Muscle of leg (tissue), 16 donors: ENCODE measurements around the gene WDR41. TPM values are rescaled to one million over a fixed set of nuclear protein-coding genes. Genes with fewer than 3 reads are reported as not detected.
"Not testable (repeated sequence)": the region's sequence is repeated elsewhere in the genome, so short reads cannot be mapped to it uniquely, and the experiment has no call there.

Experiments
- DNase-seq: peaks from one replicate; pipeline ENCODE4 v3.0.0; 2013
- H3K27ac ChIP-seq: one replicate; pipeline ENCODE4 v1.5.1; 2013; ENCODE audit warnings: mild to moderate bottlenecking, low read length, control low read depth
- H3K27me3 ChIP-seq: one replicate; pipeline ENCODE4 v1.6.1; 2013; ENCODE audit warnings: low read length; ENCODE audit not compliant: control insufficient read depth, insufficient read depth
- H3K36me3 ChIP-seq: one replicate; pipeline ENCODE4 v1.6.1; 2013; ENCODE audit warnings: low read length; ENCODE audit not compliant: control insufficient read depth, insufficient read depth
- H3K4me1 ChIP-seq: one replicate; pipeline ENCODE4 v1.6.1; 2013; ENCODE audit warnings: low read length; ENCODE audit not compliant: control insufficient read depth, insufficient read depth
- H3K4me3 ChIP-seq: one replicate; pipeline ENCODE4 v1.5.1; 2013; ENCODE audit warnings: low read length, control low read depth
- H3K9me3 ChIP-seq: replicated peaks from 2 replicates; pipeline ENCODE4 v1.6.1; 2013; ENCODE audit warnings: low read depth, low read length; ENCODE audit not compliant: control insufficient read depth
- WGBS: methylation state at CpG from one replicate; pipeline ENCODE4 v1.1.5; 2013; ENCODE audit warnings: missing lambda C conversion rate; ENCODE audit not compliant: insufficient coverage; 5-methylcytosine and 5-hydroxymethylcytosine counted together
- long read RNA-seq, 11 donors: transcript quantifications; one replicate each; lab custom pipeline, GENCODE V29; 2026
- polyA plus RNA-seq, 8 donors: library from polyadenylated mRNA; unstranded; fragments of 120-200 nt; gene quantifications; one replicate each; pipeline versions ENCODE4 v1.2.1 to v1.2.3, GENCODE V29; 2013; ENCODE audit warnings: inconsistent platforms in 1 of 8, low replicate concordance in 1 of 8; ENCODE audit not compliant: insufficient read length in 8 of 8, insufficient read depth in 1 of 8
- total RNA-seq: library from RNA; stranded (reverse); fragments of 120-200 nt; gene quantifications from one replicate; pipeline ENCODE4 v1.2.4, GENCODE V29; 2013

The WDR41 gene, protein sequence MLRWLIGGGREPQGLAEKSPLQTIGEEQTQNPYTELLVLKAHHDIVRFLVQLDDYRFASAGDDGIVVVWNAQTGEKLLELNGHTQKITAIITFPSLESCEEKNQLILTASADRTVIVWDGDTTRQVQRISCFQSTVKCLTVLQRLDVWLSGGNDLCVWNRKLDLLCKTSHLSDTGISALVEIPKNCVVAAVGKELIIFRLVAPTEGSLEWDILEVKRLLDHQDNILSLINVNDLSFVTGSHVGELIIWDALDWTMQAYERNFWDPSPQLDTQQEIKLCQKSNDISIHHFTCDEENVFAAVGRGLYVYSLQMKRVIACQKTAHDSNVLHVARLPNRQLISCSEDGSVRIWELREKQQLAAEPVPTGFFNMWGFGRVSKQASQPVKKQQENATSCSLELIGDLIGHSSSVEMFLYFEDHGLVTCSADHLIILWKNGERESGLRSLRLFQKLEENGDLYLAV
- total RNA-seq = 60.2 TPM
- 10 to 100 TPM; 30.4 to 47.2 (median 40.5) TPM for polyA plus RNA-seq
- long read RNA-seq, donor 1, transcript WDR41-201 (13 exons, 3,958 nt) = major isoform, 9 of 9 reads
- long read RNA-seq, donor 1, partial matches to known transcripts = 0 of 9 reads
- long read RNA-seq, donor 1, other reads (novel, unspliced or antisense) = 0 of 9 reads
- long read RNA-seq, donor 2, partial matches to known transcripts = 0 of 1 reads
- long read RNA-seq, donor 2, other reads (novel, unspliced or antisense) = 0 of 1 reads
- long read RNA-seq, donor 3, transcript WDR41-201 (13 exons, 3,958 nt) = major isoform, 10 of 12 reads
- long read RNA-seq, donor 3, partial matches to known transcripts = 0 of 12 reads
- long read RNA-seq, donor 3, other reads (novel, unspliced or antisense) = 0 of 12 reads
- long read RNA-seq, donor 4, partial matches to known transcripts = 0 of 5 reads
- long read RNA-seq, donor 4, other reads (novel, unspliced or antisense) = 0 of 5 reads
- long read RNA-seq, donor 5, transcript WDR41-201 (13 exons, 3,958 nt) = major isoform, 20 of 29 reads
- long read RNA-seq, donor 5, partial matches to known transcripts = 7 of 29 reads
- long read RNA-seq, donor 5, other reads (novel, unspliced or antisense) = 0 of 29 reads
- long read RNA-seq, donor 6, transcript WDR41-201 (13 exons, 3,958 nt) = major isoform, 16 of 18 reads
- long read RNA-seq, donor 6, partial matches to known transcripts = 0 of 18 reads
- long read RNA-seq, donor 6, other reads (novel, unspliced or antisense) = 0 of 18 reads
- long read RNA-seq, donor 7, transcript WDR41-201 (13 exons, 3,958 nt) = major isoform, 7 of 13 reads
- long read RNA-seq, donor 7, partial matches to known transcripts = 6 of 13 reads
- long read RNA-seq, donor 7, other reads (novel, unspliced or antisense) = 0 of 13 reads
- long read RNA-seq, donor 8, partial matches to known transcripts = 0 of 4 reads
- long read RNA-seq, donor 8, other reads (novel, unspliced or antisense) = 0 of 4 reads
- long read RNA-seq, donor 9, transcript WDR41-201 (13 exons, 3,958 nt) = major isoform, 7 of 7 reads
- long read RNA-seq, donor 9, partial matches to known transcripts = 0 of 7 reads
- long read RNA-seq, donor 9, other reads (novel, unspliced or antisense) = 0 of 7 reads
- long read RNA-seq, donor 10, transcript WDR41-201 (13 exons, 3,958 nt) = major isoform, 10 of 15 reads
- long read RNA-seq, donor 10, partial matches to known transcripts = 5 of 15 reads
- long read RNA-seq, donor 10, other reads (novel, unspliced or antisense) = 0 of 15 reads
- long read RNA-seq, donor 11, transcript WDR41-201 (13 exons, 3,958 nt) = major isoform, 7 of 9 reads
- long read RNA-seq, donor 11, partial matches to known transcripts = 0 of 9 reads
- long read RNA-seq, donor 11, other reads (novel, unspliced or antisense) = 0 of 9 reads

DNA sequence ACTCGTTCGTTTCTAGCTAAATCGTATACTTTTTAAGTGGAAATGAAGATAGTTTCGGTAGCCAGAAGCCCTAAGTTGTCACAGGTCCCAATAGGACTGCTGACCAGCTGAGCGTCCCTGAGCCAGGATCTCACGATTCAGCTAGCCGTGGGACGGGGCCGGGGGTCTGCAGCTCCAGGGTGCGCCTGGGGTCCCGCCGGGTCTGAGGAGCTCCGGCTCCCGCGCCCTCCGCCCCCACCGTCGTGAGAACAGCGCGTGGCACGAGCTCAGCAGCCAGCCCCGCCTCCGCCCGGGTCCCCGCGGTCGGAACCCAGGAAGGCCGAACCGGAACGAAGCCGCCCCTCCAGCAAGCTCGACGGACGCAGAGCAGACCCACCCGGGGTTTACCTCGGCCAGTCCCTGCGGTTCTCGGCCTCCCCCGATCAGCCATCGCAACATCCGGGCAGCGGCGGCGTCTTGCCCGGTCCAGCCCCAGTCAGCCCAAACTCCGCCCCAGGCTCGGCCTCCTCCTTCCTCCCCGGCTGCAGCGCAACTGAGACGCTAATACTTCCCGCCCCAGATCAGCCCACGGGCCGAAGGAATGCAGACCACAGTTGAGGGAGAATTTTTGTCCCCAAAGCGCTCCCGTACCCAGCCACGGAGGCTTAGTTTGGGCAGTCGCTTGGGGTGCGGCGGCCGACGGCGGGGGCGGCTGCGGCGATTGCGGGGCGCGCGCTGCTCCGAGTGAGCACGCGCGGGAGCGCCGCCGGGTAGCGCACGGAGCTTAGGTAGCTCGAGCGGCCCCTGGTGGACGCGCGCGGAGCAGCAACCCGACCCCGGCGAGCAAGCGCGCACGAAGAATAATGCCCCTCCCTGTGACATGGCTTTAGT lies at the start of gene WDR41:
Gene WDR41 (minus strand): TSS at position 534 of the 870 bp plus-strand sequence. CDS start 96 bp downstream, at position 438.
- WGBS = under 1% methylated on average over 83 of the region's 90 CpGs
- Histone ChIP-seq H3K36me3 (peaks cover 4% of the 10 kb centered on the region), H3K4me3 (peak within 1 kb of the TSS; percentile 59), H3K27me3 (no peaks in the 10 kb centered on the region), H3K27ac (peak within 1 kb of the TSS; percentile 93), H3K4me1 (peaks cover 2% of the 10 kb centered on the region), H3K9me3 (no peaks in the 10 kb centered on the region)
- peak; percentile 99 for DNase-seq

DNA sequence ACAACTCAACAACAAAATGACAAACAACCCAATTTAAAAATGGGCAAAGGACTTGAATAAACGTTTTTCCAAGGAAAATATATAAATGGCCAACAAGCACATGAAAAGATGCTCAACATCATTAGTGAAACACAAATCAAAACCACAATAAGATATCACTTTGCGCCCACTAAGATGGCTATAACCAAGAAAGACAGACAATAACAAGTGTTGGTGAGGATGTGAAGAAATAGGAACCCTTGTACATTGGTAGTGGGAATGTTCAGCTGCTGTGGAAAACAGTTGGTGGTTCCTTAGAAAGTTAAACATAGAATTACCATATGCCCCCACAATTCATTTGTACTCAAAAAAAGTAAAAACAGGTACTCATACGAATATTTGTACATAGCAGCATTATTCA lies 39.2 kb upstream of the WDR41 start:
- WGBS = no CpG with 5 or more reads among the region's 3 CpGs
- no peak for DNase-seq
- H3K4me1 ChIP-seq = no peaks in the 10 kb centered on the region

DNA sequence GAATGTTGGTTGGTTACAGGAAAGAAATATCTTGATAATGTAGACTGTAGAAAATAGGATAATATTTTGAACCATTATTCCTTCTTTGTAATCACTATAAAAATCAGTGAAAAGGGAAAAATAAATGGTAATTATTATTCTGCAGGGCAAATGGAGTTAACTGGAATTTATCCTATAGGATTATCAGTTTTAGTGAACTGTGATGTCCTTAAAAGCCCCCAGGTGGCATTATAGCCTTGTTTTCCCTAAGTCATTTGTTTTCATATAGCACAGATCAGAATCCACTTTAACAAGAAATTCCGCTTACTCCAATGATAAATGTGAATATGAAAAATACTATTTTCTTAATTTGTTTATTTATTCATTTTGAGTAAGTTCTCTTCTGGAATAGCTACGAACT lies 26.2 kb upstream of the WDR41 start:
- peak; percentile 4 for DNase-seq
- Histone ChIP-seq H3K27me3 (no peaks in the 10 kb centered on the region), H3K4me1 (no peaks in the 10 kb centered on the region), H3K27ac (no peak overlapping the region), H3K36me3 (no peaks in the 10 kb centered on the region), H3K9me3 (no peaks in the 10 kb centered on the region), H3K4me3 (no peak overlapping the region)
- no CpG with 5 or more reads among the region's 2 CpGs for WGBS

More for the DNA sequence above, 39.2 kb upstream of the WDR41 start:
- no peaks in the 10 kb centered on the region for H3K27me3 ChIP-seq
- H3K36me3 ChIP-seq = no peaks in the 10 kb centered on the region
- no peaks in the 10 kb centered on the region for H3K9me3 ChIP-seq
- no peak overlapping the region for H3K4me3 ChIP-seq
- H3K27ac ChIP-seq = no peak overlapping the region

DNA sequence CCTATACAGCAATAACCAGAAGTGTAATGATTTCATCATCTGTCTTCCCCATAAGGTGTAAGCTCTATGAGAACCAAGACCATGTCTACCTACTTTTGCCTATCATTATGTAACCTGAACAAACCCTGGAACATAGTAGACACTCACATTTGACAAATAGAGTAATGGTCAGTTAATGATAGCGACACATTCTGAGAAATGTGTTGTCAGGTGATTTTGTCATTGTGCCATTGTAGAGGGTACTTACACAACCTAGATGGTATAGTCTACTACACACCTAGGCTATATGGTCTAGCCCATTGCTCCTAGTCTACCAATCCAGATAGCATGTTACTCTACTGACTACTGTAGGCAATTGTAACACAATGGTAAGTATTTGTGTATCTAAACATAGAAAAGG lies 22.3 kb upstream of the WDR41 start:
- Histone ChIP-seq H3K9me3 (no peaks in the 10 kb centered on the region), H3K36me3 (no peaks in the 10 kb centered on the region), H3K27ac (no peak overlapping the region), H3K4me3 (no peak overlapping the region), H3K4me1 (no peaks in the 10 kb centered on the region), H3K27me3 (no peaks in the 10 kb centered on the region)
- DNase-seq = no peak
- no CpG with 5 or more reads among the region's 1 CpG for WGBS

DNA sequence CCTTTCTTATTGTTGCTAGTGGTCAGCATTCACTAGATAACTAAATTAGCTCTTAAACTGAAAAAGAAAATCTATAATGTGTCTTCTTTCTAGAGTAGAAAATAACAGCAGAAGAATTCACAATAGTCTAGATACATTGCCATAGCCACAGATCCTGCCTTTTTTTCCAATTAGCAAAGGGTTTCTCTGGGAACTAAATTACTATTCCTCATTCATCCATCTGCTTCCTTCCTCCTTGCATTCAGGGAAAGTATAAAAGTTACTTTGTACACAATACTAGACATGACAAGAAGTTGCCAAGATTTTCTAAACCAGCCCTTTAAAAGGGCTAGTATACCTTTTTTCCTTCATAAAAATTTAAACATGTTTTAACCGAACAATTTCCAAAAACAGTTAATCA lies 21.2 kb upstream of the WDR41 start:
- DNase-seq = peak; percentile 27
- H3K27me3 ChIP-seq = no peaks in the 10 kb centered on the region
- H3K4me3 ChIP-seq = no peak overlapping the region
- 29% methylated on average over 1 of the region's 1 CpG for WGBS
- no peak overlapping the region for H3K27ac ChIP-seq
- no peaks in the 10 kb centered on the region for H3K4me1 ChIP-seq
- no peaks in the 10 kb centered on the region for H3K9me3 ChIP-seq
- no peaks in the 10 kb centered on the region for H3K36me3 ChIP-seq

DNA sequence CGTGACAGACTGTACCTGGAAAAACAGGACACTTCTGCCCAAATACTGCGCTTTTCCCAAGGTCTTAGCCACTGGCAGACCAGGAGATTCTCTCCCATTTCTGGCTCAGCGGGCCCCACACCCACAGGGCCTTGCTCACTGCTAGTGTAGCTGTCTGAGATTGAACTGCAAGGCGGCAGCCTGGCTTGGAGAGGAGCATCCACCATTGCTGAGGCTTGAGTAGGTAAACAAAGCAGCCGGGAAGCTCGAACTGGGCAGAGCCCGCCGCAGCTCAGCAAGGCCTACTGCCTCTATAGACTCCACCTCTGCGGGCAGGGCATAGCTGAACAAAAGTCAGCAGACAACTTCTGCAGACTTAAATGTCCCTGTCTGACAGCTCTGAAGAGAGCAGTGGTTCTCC lies 9.0 kb upstream of the WDR41 start:
- H3K4me3 ChIP-seq, H3K4me1 ChIP-seq, H3K36me3 ChIP-seq, H3K27me3 ChIP-seq, DNase-seq, H3K27ac ChIP-seq, H3K9me3 ChIP-seq: not testable (repeated sequence)
- WGBS = 83% methylated on average over 9 of the region's 9 CpGs

DNA sequence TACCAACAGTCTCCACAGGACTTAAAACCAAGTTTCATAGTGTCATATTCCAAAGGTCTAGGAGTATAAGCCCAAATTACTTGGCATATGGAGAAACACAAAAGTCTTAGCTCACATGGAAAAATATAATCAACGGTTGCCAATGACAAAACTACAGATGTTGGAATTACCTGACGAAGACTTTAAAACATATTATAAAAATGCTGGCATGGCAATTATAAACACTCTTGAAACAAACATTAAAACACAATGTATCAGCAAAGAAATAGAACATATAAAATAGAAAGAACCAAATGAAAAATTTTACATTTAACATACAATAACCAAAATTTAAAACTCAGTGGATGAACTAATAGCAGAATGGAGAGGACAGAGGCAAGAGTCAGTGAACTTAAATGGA lies 7.9 kb upstream of the WDR41 start:
- Histone ChIP-seq H3K4me3 (no peak overlapping the region), H3K36me3 (no peaks in the 10 kb centered on the region), H3K4me1 (no peaks in the 10 kb centered on the region), H3K27me3 (no peaks in the 10 kb centered on the region), H3K27ac (no peak overlapping the region), H3K9me3 (no peaks in the 10 kb centered on the region)
- DNase-seq = no peak
- WGBS = no CpG with 5 or more reads among the region's 2 CpGs

DNA sequence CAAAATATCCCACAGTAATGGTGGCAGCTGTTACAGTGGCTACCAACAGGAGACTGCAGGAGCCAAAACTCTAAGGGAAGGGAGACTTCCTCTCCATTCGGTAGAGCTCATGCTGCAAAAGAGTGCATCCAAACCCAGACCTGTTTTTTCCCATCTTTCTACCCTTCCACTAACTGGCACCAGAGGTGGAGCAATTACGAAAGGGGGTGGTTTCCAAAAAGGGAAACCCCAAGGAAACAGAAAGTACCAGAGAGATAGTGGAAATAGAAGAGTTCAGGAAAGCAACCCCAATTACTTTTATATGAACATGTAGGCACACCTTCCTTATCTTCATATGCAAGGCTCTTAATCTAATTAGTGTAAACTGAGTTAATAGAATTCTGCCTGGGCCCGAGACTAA lies 7.3 kb upstream of the WDR41 start:
- H3K9me3 ChIP-seq = no peaks in the 10 kb centered on the region
- H3K27ac ChIP-seq = no peak overlapping the region
- H3K4me1 ChIP-seq = no peaks in the 10 kb centered on the region
- H3K4me3 ChIP-seq = no peak overlapping the region
- H3K36me3 ChIP-seq = no peaks in the 10 kb centered on the region
- no CpG with 5 or more reads among the region's 3 CpGs for WGBS
- H3K27me3 ChIP-seq = no peaks in the 10 kb centered on the region
- no peak for DNase-seq
